GM18505 (cell line): Measurements from ENCODE around the gene TNRC6C.
A peak's percentile ranks its signal among the peaks of the same experiment; 100 is the strongest.

Experiments used
- ATAC-seq: cut with Tn5 transposase; IDR thresholded peaks from one replicate; pipeline ENCODE4 v1.9.1; 2021; ENCODE audit not compliant: unreplicated experiment
- POLR2A ChIP-seq: IDR thresholded peaks from 4 replicates; pipeline ENCODE4 v1.6.1; 2011; ENCODE audit warnings: borderline replicate concordance; ENCODE audit not compliant: insufficient read depth, insufficient read length; ENCODE audit errors: extremely low read depth

TNRC6C gene

DNA sequence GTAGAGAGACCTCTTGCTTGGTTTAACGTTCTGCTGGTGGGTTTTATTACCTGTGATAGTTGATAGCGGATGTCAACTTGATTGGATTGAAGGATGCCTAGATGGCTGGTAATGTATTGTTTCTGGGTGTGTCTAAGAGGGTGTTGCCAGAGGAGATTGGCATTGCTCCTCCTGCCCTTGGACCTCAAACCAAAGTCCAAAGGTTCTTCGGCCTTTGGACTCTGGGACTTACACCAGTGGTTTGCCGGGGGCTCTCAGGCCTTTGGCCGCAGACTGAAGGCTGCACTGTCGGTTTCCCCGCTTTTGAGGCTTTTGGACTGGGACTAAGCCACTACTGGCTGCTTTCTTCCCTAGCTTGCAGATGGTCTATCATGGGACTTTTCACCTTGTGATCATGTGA lies 17.5 kb upstream of the TNRC6C start:
- no peak for ATAC-seq
- no peak for TF ChIP-seq POLR2A

- no peak for ATAC-seq
- no peak for TF ChIP-seq POLR2A
These were observed 16.2 kb upstream of the TNRC6C start for GRCh38 chr17:77942112-77942988.

DNA sequence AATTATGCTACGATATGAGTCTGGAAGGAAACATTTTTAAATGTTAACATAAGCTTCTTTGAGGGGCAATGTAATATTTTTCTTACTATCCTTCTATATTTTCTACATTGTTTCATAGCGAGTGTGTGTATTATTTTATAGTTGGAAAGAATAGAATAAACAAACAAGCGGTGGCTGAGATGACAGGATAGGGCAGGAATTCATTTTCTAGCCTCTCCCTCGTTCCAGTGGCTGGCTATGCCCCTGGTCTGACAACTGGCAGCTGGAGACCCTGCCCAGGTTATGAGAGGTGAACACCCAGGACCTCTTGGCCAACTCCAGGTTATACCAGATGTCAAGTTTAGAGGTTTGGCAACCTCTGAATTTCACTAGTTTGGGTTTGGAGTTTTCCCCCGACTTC lies 14.5 kb upstream of the TNRC6C start:
- no peak for ATAC-seq
- TF ChIP-seq POLR2A: no peak

- TF ChIP-seq POLR2A: no peak
- ATAC-seq: no peak
These were observed 13.9 kb upstream of the TNRC6C start for GRCh38 chr17:77944390-77945222.

- TF ChIP-seq POLR2A: no peak
- no peak for ATAC-seq
These were observed 11.4 kb upstream of the TNRC6C start for GRCh38 chr17:77946900-77947645.

GRCh38 chr17:77948690-77949114 lies 9.8 kb upstream of the TNRC6C start:
- no peak for ATAC-seq
- no peak for TF ChIP-seq POLR2A

DNA sequence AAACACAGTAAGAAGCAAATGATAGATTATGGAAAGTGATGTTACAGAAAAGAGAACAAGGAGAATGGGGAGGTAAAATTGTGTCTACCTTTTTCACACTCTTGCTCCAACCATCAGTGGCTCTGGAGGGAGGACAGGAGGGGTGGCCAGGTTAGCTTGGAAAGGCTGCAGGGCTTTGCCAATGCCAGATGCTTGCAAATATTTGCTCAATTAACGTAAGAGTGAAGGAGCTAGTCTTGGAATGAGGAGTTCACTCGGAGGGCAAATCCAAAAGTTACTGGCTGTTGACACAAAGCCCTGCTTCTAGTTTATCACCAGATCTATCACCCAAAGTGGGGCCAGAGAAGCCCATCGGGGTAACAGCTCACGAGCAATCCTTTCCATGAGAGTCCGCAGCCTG lies 7.4 kb upstream of the TNRC6C start:
- ATAC-seq: no peak
- TF ChIP-seq POLR2A: no peak

DNA sequence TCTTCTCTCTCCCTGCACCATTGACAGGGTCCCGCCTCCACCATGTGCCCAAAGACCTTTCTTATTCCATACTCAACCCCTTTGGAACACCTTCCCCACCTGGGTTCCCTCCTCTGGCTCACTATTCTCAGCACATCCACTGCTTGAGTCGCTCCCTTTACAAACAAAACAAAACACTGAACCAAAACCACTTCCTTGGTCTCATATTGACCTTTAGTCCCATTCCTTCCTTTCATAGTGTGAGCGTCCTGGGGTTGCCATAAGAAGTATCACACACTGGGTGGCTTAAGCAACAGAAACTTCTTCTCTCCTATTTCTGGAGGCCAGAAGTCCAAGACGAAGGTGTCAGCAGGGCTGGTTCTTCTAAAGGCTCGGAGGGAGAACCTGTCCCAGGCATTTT lies 6.1 kb upstream of the TNRC6C start:
- TF ChIP-seq POLR2A: no peak
- no peak for ATAC-seq

GRCh38 chr17:77957235-77957856 lies 1.2 kb upstream of the TNRC6C start:
- ATAC-seq: no peak

DNA sequence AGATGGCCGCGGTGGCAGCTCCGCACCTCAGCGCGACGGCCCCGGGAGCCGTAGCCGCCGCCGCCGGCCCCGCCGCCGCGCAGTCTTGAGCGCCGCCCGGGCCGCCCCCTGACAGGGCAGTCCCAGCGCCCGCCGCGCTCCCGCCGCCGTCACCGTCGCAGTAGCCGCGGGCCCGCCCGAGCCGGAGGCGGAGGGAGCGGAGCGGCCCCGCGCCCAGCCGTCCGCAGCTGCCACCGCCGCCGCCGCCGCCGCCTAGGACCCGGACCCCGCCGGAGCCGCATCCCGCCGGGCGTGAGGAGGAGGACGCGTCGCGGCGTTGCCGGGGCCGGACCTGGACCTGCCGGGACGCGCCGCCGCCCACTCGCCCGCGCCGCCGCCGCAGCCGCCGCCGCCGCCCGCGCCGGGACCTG lies 218 bp downstream of the TNRC6C start:
- peak; percentile 13 for ATAC-seq

More at GRCh38 chr17:77957235-77957856, 1.2 kb upstream of the TNRC6C start:
- no peak for TF ChIP-seq POLR2A

GRCh38 chr17:77959126-77959925 lies 823 bp downstream of the TNRC6C start:
- peak; percentile 16 for ATAC-seq
- TF ChIP-seq POLR2A: no peak

More for the DNA sequence above, 218 bp downstream of the TNRC6C start:
- TF ChIP-seq POLR2A: no peak

- ATAC-seq: no peak
- TF ChIP-seq POLR2A: no peak
These were observed 1.5 kb downstream of the TNRC6C start for GRCh38 chr17:77959926-77960521.

- ATAC-seq: no peak
- TF ChIP-seq POLR2A: no peak
These were observed 3.2 kb downstream of the TNRC6C start for GRCh38 chr17:77961741-77962140.
